Keratinocyte (primary cell): ENCODE data around the gene NFATC3. TPM values are rescaled to one million over a fixed set of nuclear protein-coding genes. Genes with fewer than 3 reads are reported as not detected.
A peak's percentile ranks its signal among the peaks of the same experiment; 100 is the strongest.

Source experiments
- DNase-seq: peaks from one replicate; pipeline ENCODE4 v3.0.0-alpha.2; 2011; ENCODE audit warnings: low read depth, missing footprints, low spot score
- FAIRE-seq: peaks from 2 replicates; lab custom pipeline; 2011; peaks lifted over from hg19 to GRCh38; lab: Jason Lieb, UNC
- H2AFZ ChIP-seq: 2 replicates; pipeline ENCODE4 v1.6.0; 2012; ENCODE audit warnings: low read length, control low read depth, inconsistent platforms; ENCODE audit not compliant: control insufficient read depth
- H3K27ac ChIP-seq: 2 replicates; pipeline ENCODE4 v1.5.1; 2011; ENCODE audit warnings: low read length; ENCODE audit not compliant: control insufficient read depth, insufficient read depth
- H3K27me3 ChIP-seq: 3 replicates; pipeline ENCODE4 v1.6.0; 2011; ENCODE audit warnings: low read length; ENCODE audit not compliant: control insufficient read depth, insufficient read depth; ENCODE audit errors: extremely low read depth
- H3K36me3 ChIP-seq, 2 experiments: 2 replicates in 1 of 2; 3 replicates in 1 of 2; pipeline ENCODE4 v1.5.1; 2011; ENCODE audit warnings: low read length in 2 of 2, mild to moderate bottlenecking in 1 of 2; ENCODE audit not compliant: control insufficient read depth in 2 of 2, insufficient read depth in 2 of 2; ENCODE audit errors: extremely low read depth in 1 of 2
- H3K4me1 ChIP-seq: 3 replicates; pipeline ENCODE4 v1.5.1; 2011; ENCODE audit warnings: low read length; ENCODE audit not compliant: control insufficient read depth, insufficient read depth; ENCODE audit errors: extremely low read depth
- H3K4me2 ChIP-seq: 3 replicates; pipeline ENCODE4 v1.6.0; 2011; ENCODE audit warnings: low read depth, low read length; ENCODE audit not compliant: control insufficient read depth, insufficient read depth; ENCODE audit errors: extremely low read depth
- H3K4me3 ChIP-seq, 3 experiments: fragments of 200-600 bp in 1 of 3; sonication (generic) in 1 of 3; 2 replicates in 2 of 3; 3 replicates in 1 of 3; pipeline ENCODE4 v1.5.1; 2011 to 2016; ENCODE audit warnings: low read length in 3 of 3, mild to moderate bottlenecking in 3 of 3, control low read depth in 2 of 3, inconsistent platforms in 1 of 3, low read depth in 1 of 3, mixed read lengths in 1 of 3, mixed run types in 1 of 3, moderate library complexity in 1 of 3; ENCODE audit not compliant: control insufficient read depth in 2 of 3, insufficient read depth in 2 of 3; ENCODE audit errors: extremely low read depth in 1 of 3
- H3K79me2 ChIP-seq: 2 replicates; pipeline ENCODE4 v1.6.0; 2012; ENCODE audit warnings: low read length; ENCODE audit not compliant: control insufficient read depth, insufficient read depth
- H3K9ac ChIP-seq: 3 replicates; pipeline ENCODE4 v1.6.0; 2011; ENCODE audit warnings: low read length; ENCODE audit not compliant: control insufficient read depth, insufficient read depth; ENCODE audit errors: extremely low read depth
- H3K9me1 ChIP-seq: 3 replicates; pipeline ENCODE4 v1.6.0; 2011; ENCODE audit warnings: low read length; ENCODE audit not compliant: control insufficient read depth, insufficient read depth; ENCODE audit errors: extremely low read depth
- H3K9me3 ChIP-seq: 2 replicates; pipeline ENCODE4 v1.5.1; 2012; ENCODE audit warnings: low read depth, low read length; ENCODE audit not compliant: control insufficient read depth
- H4K20me1 ChIP-seq: 3 replicates; pipeline ENCODE4 v1.6.0; 2011; ENCODE audit warnings: low read length; ENCODE audit not compliant: control insufficient read depth, insufficient read depth; ENCODE audit errors: extremely low read depth
- CTCF ChIP-seq, 3 experiments: IDR thresholded peaks in 1 of 3; conservative IDR thresholded peaks in 1 of 3; optimal IDR thresholded peaks in 1 of 3; 2 replicates in 2 of 3; 3 replicates in 1 of 3; pipeline versions ENCODE3 to v1.5.1; 2011; ENCODE audit warnings: low read length in 3 of 3, mild to moderate bottlenecking in 3 of 3, moderate library complexity in 2 of 3, control low read depth in 1 of 3, inconsistent platforms in 1 of 3; ENCODE audit not compliant: insufficient read depth in 2 of 3; ENCODE audit errors: extremely low read depth in 1 of 3
- EZH2 ChIP-seq: IDR thresholded peaks from one replicate; pipeline ENCODE4 v1.6.1; 2012; ENCODE audit warnings: inconsistent platforms, mild to moderate bottlenecking, low read length, moderate library complexity
- dilution Hi-C: fragments of 300-500 bp; cut with MboI; formaldehyde crosslinking; loops from one replicate; pipeline ENCODE4 v1.7.0; 2020; ENCODE audit warnings: low sequenced_read_pairs; ENCODE audit not compliant: extremely low pct_ligation_motif_present
- polyA plus RNA-seq, 5 experiments: library from polyadenylated mRNA; depleted of rRNA in 3 of 5; stranded (reverse) in 3 of 5; stranded (forward) in 1 of 5; unstranded in 1 of 5; fragments of >200 nt; gene quantifications; 1 replicate in 1 of 5; 2 replicates in 3 of 5; 3 replicates in 1 of 5; pipeline versions ENCODE4 v1.2.1 to v1.2.3, GENCODE V29; 2011 to 2012; ENCODE audit warnings: missing spikeins in 2 of 5, low read depth in 1 of 5, low replicate concordance in 1 of 5

NFATC3 gene
- polyA plus RNA-seq, 1 donor (not counting 4 experiments of a cell fraction or from before 2014, with no cell fraction given): 11.5 TPM

- Histone ChIP-seq H3K4me3 (peak within 1 kb of the TSS; percentile 82 to 94 (median 88)), H3K9me1 (no peaks in the 10 kb centered on the region), H3K4me2 (peak within 1 kb of the TSS; percentile 98), H3K27ac (peak within 1 kb of the TSS; percentile 87), H3K79me2 (peaks cover 38% of the 10 kb centered on the region), H3K4me1 (peaks cover 22% of the 10 kb centered on the region), H3K9me3 (no peaks in the 10 kb centered on the region), H3K36me3 (peaks cover 12 to 14% of the 10 kb centered on the region in 2 experiments), H3K9ac (peak within 1 kb of the TSS; percentile 90), H3K27me3 (no peaks in the 10 kb centered on the region), H2AFZ (peak within 1 kb of the TSS; percentile 86), H4K20me1 (peaks cover 2% of the 10 kb centered on the region)
- DNase-seq (no peak), FAIRE-seq (no peak)
- dilution Hi-C loops: no loop called here
- TF ChIP-seq EZH2: no peak
- peak; percentile 55 to 84 (median 67) for TF ChIP-seq CTCF (optimal IDR thresholded peaks at IDR 0.05 in 1 of 3, IDR thresholded peaks at IDR 0.05 in 1 of 3, conservative IDR thresholded peaks at IDR 0.05 in 1 of 3; ENCODE audit: extremely low read depth in 1 of 3, insufficient read depth in 2 of 3, low read length in 3 of 3)
Observed at GRCh38 chr16:68264128-68265077, 179.2 kb downstream of the NFATC3 start, which contains the start of gene SLC7A6. TSS of gene SLC7A6 (plus strand) at chr16:68264526. CDS start at chr16:68274727, 10,201 bp downstream.

- Histone ChIP-seq H3K9me1 (no peaks in the 10 kb centered on the region), H4K20me1 (peaks cover 2% of the 10 kb centered on the region), H3K4me1 (peaks cover 22% of the 10 kb centered on the region), H2AFZ (peak overlapping the region; percentile 86), H3K27me3 (no peaks in the 10 kb centered on the region), H3K9ac (peak overlapping the region; percentile 90), H3K79me2 (peaks cover 47% of the 10 kb centered on the region), H3K36me3 (peaks cover 5 to 12% of the 10 kb centered on the region in 2 experiments), H3K4me3 (peak overlapping the region; percentile 82 to 94 (median 88)), H3K4me2 (peak overlapping the region; percentile 98), H3K27ac (peak overlapping the region; percentile 87), H3K9me3 (no peaks in the 10 kb centered on the region)
- FAIRE-seq (peak; percentile 9), DNase-seq (no peak)
- dilution Hi-C loops: no loop called here
- TF ChIP-seq EZH2 (no peak), CTCF (optimal IDR thresholded peaks at IDR 0.05 in 1 of 3, IDR thresholded peaks at IDR 0.05 in 1 of 3, conservative IDR thresholded peaks at IDR 0.05 in 1 of 3; ENCODE audit: extremely low read depth in 1 of 3, insufficient read depth in 2 of 3, low read length in 3 of 3) (no peak)
Observed at GRCh38 chr16:68265078-68265920, 180.1 kb downstream of the NFATC3 start.
